Neutrophil (primary cell): ENCODE results near the gene RNF4.
"Not testable (repeated sequence)": the region's sequence is repeated elsewhere in the genome, so short reads cannot be mapped to it uniquely, and the experiment has no call there.

Experiments
- H3K27ac ChIP-seq: fragments of 200-600 bp; sonication (generic); 2 replicates; pipeline ENCODE4 v1.5.1; 2016; ENCODE audit warnings: mild to moderate bottlenecking, moderate library complexity
- H3K27me3 ChIP-seq: fragments of 200-600 bp; sonication (generic); 2 replicates; pipeline ENCODE4 v1.6.0; 2016; ENCODE audit warnings: mild to moderate bottlenecking
- H3K36me3 ChIP-seq: fragments of 200-600 bp; sonication (generic); 2 replicates; pipeline ENCODE4 v1.5.1; 2017
- H3K4me1 ChIP-seq, 2 experiments: fragments of 200-600 bp in 1 of 2; sonication (generic) in 1 of 2; 1 replicate in 1 of 2; 2 replicates in 1 of 2; pipeline versions ENCODE4 v1.5.1 to v1.6.1; 2013 to 2016; ENCODE audit warnings: low read depth in 1 of 2, low read length in 1 of 2, mild to moderate bottlenecking in 1 of 2, moderate library complexity in 1 of 2; ENCODE audit not compliant: control insufficient read depth in 1 of 2, insufficient read depth in 1 of 2
- H3K4me3 ChIP-seq, 2 experiments: fragments of 200-600 bp in 1 of 2; sonication (generic) in 1 of 2; 1 replicate in 1 of 2; 2 replicates in 1 of 2; pipeline ENCODE4 v1.5.1; 2013 to 2016; ENCODE audit warnings: low read depth in 1 of 2, low read length in 1 of 2, mild to moderate bottlenecking in 1 of 2, moderate library complexity in 1 of 2
- H3K9me3 ChIP-seq: fragments of 200-600 bp; sonication (generic); 2 replicates; pipeline ENCODE4 v1.5.1; 2016
- TF ChIP-seq, protein P1 (sequence below): fragments of 200-600 bp; sonication (generic); IDR thresholded peaks from 2 replicates; pipeline ENCODE4 v1.5.1; 2016; ENCODE audit warnings: antibody characterized with exemption

Gene RNF4

DNA sequence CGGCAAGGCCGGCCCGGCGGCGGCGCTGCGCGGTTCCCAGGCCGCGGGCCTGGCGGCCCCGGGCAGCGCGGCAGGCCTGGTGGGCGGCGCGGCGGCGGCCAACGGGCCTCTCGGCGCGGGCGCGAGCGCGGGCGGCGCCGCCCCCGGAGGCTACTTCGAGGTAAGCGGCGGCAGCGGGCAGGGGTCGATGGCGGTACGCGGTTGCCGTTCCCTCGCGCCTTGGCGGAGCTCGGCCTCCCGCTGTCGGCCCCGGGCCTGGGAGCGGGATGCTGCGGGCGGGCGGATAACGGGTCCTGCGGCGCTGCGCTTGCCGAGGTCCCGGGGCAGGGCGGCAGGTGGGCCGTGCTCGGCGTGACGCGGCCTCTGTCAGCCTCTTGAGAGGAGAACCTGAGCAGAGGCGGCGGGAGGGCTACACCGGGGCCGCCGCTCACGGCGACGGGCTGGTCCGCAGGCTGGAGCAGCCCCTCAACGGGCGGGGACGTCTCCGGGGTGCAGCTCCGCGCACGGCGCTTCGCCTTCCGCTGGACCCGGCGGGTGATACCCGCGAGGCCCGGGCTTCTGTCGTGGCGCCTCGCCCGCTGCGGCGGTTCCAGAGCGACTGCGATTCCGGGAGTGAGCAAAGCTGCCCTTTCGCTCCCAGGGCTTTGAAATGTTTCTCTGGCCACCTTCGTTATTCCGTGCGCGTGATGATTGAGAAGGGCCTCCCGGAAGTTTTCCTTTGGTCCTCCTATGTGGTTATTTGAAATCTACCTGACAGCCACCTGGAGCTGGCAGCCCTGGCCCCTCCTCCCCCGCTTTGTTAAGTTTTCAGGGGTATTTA, 68.3 kb downstream of the RNF4 start:
- Histone ChIP-seq H3K4me1 (peaks cover 22 to 28% of the 10 kb centered on the region in 2 experiments), H3K27me3 (no peaks in the 10 kb centered on the region), H3K36me3 (no peaks in the 10 kb centered on the region), H3K4me3 (peak overlapping the region; percentile 85 to 86), H3K27ac (peak overlapping the region; percentile 91), H3K9me3 (no peaks in the 10 kb centered on the region)
- TF ChIP-seq, protein P1, sequence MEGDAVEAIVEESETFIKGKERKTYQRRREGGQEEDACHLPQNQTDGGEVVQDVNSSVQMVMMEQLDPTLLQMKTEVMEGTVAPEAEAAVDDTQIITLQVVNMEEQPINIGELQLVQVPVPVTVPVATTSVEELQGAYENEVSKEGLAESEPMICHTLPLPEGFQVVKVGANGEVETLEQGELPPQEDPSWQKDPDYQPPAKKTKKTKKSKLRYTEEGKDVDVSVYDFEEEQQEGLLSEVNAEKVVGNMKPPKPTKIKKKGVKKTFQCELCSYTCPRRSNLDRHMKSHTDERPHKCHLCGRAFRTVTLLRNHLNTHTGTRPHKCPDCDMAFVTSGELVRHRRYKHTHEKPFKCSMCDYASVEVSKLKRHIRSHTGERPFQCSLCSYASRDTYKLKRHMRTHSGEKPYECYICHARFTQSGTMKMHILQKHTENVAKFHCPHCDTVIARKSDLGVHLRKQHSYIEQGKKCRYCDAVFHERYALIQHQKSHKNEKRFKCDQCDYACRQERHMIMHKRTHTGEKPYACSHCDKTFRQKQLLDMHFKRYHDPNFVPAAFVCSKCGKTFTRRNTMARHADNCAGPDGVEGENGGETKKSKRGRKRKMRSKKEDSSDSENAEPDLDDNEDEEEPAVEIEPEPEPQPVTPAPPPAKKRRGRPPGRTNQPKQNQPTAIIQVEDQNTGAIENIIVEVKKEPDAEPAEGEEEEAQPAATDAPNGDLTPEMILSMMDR = no peak

DNA sequence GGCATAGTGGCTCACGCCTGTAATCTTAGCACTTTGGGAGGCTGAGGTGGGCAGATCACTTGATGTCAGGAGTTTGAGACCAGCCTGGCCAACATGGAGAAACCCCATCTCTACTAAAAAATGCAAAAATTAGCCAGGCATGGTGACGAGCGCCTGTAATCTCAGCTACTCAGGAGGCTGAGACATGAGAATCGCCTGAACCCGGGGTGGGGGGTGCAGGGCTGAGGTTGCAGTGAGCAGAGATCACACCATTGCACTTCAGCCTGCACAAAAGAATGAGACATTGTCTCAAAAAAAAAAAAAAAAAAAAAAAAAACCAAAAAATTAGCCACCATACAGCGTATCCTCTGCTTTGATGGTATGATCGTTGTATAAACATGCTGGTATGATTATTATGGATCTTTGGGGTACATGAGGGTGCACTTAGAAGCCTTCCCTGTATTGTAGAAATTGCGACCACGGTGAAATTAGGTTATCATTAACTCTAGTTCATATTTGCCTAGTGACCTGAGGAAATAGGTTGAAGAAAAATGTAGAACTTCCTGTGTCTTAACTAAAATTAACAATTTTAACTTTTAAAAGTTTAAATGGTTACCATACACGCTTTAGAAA, 74.8 kb downstream of the RNF4 start:
- H3K9me3 ChIP-seq, H3K36me3 ChIP-seq, H3K27me3 ChIP-seq, H3K27ac ChIP-seq, H3K4me3 ChIP-seq, H3K4me1 ChIP-seq: not testable (repeated sequence)

DNA sequence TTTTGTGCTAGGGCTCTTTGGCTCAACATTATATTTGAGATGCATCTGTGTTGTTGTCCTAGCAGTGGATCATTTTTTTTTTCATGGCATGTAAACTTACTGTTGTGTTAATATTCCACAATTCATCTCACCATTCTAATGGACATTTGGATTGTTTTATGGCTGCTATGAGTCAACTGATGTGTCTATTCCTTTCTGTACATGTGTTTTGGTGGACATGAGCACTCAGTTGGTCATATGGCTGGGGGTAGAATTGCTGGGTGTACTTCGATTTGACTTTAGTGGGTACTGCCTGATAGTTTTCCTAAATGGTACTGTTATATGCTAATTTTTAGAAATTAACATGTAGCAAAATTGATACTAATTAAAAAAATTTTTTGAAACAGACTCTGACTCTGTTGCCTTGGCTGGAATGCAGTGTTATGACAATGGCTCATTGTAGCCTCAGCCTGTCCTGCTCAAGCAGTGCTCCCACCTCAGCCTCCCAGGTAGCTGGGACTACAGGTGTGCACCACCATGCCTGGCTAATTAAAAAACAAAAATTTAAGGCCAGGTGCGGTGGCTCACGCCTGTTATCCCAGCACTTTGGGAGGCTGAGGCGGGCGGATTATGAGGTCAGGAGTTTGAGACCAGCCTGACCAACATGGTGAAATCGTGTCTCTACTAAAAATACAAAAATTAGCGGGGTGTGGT, 76.6 kb downstream of the RNF4 start:
- Histone ChIP-seq H3K4me3 (no peak overlapping the region), H3K9me3 (no peaks in the 10 kb centered on the region), H3K4me1 (no peaks in the 10 kb centered on the region), H3K27ac (no peak overlapping the region), H3K36me3 (no peaks in the 10 kb centered on the region), H3K27me3 (no peaks in the 10 kb centered on the region)
- TF ChIP-seq, protein P1 = no peak

DNA sequence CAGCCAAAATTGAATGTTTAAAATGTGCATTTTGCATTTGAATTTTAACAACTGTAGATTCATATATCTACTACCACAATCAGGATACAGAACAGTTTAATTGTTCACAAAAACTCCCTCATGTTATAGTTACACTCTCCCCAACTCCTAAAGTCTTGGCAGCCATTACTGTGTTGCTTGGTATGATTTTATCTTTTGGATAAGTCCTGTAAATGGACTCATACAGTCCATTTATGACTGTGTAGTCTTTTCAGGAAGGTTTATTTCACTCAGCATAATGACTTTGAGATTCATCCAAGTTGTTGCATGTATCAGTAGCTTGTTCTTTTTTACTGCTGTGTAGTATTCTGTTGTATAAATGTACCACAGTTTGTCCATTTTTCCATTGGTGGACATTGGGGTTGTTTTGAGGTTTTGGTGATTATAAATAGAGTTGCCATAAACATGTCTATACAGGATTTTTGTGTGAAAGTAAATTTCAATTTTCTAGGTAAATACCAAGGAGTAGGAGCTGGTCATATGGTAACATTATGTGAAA, 77.4 kb downstream of the RNF4 start:
- TF ChIP-seq, protein P1 = no peak
- no peaks in the 10 kb centered on the region for H3K4me1 ChIP-seq
- H3K36me3 ChIP-seq = no peaks in the 10 kb centered on the region
- no peak overlapping the region for H3K27ac ChIP-seq
- no peaks in the 10 kb centered on the region for H3K27me3 ChIP-seq
- H3K9me3 ChIP-seq = no peaks in the 10 kb centered on the region
- H3K4me3 ChIP-seq = no peak overlapping the region

DNA sequence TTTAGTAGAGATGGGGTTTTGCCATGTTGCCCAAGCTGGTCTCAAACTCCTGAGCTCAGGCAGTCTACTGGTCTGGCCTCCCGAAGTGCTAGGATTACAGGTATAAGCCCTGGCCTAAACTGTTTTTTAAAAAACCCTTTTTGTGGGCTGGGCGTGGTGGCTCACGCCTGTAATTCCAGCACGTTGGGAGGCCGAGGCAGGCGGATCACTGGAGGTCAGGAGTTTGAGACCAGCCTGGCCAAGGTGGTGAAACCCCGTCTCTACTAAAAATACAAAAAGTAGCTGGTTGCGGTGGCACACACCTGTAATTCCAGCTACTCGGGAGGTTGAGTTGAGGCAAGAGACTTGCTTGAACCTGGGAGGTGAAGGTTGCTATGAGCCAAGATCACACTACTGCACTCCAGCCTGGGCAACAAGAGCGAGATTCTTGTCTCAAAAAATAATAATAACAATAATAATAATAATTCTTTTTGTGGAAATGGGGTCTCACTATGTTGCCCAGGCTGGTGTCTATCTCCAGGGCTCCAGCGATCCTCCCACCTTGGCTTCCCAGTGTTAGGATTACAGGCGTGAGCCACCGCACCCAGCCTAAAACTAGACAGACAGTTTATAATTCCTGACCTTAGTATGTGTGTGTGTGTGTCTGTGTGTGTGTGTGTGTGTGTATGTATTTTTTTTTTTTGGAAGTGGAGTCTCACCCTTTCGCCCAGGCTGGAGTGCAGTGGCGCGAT, 78.2 kb downstream of the RNF4 start:
- not testable (repeated sequence) for H3K4me1 ChIP-seq, H3K9me3 ChIP-seq, H3K4me3 ChIP-seq, H3K27ac ChIP-seq, H3K27me3 ChIP-seq, H3K36me3 ChIP-seq

DNA sequence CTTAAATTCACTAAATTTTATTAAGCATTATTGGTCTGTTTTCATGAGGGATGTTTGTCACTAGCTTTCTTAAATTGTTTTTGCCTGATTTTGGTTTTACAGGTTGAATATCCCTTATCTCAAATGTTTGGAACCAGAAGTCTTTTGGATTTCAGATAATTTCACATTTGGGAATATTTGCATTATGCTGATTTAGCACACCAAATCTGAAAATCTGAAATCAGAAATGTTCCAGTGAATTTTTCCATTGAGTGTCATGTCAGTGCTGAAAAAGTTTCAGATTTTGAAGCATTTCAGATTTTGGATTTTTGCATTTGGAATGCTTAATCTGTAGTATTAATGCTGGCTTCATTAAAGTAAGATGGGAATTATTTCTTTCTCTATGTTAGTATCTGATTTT, 82.2 kb downstream of the RNF4 start:
- TF ChIP-seq, protein P1 = no peak
- H3K9me3 ChIP-seq = no peaks in the 10 kb centered on the region
- H3K27ac ChIP-seq = no peak overlapping the region
- H3K4me1 ChIP-seq = no peaks in the 10 kb centered on the region
- H3K4me3 ChIP-seq = no peak overlapping the region
- H3K27me3 ChIP-seq = no peaks in the 10 kb centered on the region
- no peaks in the 10 kb centered on the region for H3K36me3 ChIP-seq
